HG03460 (cell line): Measurements from ENCODE around the gene ASPSCR1.
"Not testable (repeated sequence)": the region's sequence is repeated elsewhere in the genome, so short reads cannot be mapped to it uniquely, and the experiment has no call there.

ENCODE experiments used
- ATAC-seq: cut with Tn5 transposase; IDR thresholded peaks from one replicate; pipeline ENCODE4 v1.9.1; 2021; ENCODE audit not compliant: unreplicated experiment

The ASPSCR1 gene

DNA sequence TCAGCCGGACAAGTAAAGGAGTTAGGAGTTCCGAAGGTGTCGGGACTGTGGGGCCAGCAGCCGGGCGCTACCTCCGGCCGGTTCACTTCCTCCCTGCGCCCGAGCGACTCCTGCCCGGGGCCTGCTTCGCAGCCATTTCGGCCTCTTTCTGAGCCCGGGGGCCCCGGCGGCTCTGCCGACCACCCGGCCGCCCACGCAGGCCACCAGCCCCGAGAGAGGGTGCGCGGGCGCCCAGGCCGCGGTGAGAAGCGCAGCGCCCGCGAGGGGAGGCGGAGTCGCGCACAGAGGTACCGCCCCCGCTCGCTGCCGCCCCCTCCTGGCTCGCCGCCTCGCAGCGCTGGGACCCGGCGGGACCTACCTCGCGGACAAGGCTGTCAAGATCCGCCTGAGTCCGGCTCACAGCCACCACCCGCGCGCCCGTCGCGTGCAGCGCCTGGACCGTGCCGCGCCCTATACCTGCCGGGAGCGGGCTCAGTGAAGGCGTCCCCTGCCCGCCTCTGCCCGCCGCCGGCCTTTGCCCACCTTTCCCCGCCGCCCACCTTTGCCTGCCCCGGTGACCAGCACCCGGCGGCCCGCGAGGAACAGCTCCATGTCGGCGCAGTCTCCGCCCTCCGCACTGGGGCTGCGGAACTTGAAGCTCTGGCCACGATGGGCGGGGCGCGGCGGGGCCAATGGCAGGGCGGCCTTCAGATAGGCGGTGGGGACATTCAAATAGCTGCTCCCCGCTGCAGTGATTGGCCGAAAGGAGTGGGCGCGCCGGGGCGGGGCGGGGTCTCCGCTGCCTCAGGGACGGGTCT, 59.9 kb downstream of the ASPSCR1 start, which contains the start of gene DCXR:
Gene DCXR (minus strand): TSS at position 606 of the 797 bp plus-strand sequence. CDS start 15 bp downstream, at position 591.
- peak; percentile 81 for ATAC-seq

DNA sequence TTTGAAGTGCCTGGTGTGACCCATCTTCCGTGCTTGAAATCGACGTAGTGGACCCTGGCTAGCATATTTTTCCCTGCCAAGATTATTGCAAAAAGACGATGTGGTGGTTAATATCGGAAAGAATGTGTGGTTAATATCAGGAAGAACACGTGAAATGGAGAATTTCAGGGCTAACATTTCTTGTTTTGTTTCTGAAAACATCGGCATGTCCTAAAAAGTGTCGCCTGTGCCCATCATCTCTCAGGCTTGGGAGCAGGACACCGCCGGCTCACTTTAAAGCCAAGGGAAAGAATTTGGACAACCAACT, 60.4 kb downstream of the ASPSCR1 start:
- no peak for ATAC-seq

DNA sequence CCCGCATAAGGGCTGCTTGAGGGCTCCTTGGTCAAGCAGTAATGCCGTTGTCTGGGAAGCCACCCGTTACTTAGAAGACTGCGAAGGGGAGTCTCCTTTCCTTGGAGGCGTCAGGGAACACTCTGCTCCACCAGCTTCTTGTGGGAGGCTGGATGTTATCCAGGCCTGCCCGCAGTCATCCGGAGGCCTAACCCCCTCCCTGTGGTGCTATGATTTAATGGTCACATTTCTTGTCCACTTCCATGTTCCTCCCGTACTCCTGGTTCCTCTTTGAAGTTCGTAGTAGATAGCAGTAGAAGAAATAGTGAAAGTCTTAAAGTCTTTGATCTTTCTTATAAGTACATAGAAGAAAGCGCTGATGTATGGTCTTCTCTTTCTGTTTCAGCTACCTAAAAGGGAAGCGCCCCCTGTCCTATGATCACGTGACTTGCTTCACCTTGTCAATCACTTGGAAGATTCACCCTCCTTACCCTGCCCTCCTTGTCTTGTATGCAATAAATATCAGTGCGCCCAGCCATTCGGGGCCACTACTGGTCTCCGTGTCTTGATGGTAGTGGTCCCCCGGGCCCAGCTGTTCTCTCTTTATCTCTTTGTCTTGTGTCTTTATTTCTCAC, 61.5 kb downstream of the ASPSCR1 start:
- ATAC-seq, result not testable (repeated sequence)

DNA sequence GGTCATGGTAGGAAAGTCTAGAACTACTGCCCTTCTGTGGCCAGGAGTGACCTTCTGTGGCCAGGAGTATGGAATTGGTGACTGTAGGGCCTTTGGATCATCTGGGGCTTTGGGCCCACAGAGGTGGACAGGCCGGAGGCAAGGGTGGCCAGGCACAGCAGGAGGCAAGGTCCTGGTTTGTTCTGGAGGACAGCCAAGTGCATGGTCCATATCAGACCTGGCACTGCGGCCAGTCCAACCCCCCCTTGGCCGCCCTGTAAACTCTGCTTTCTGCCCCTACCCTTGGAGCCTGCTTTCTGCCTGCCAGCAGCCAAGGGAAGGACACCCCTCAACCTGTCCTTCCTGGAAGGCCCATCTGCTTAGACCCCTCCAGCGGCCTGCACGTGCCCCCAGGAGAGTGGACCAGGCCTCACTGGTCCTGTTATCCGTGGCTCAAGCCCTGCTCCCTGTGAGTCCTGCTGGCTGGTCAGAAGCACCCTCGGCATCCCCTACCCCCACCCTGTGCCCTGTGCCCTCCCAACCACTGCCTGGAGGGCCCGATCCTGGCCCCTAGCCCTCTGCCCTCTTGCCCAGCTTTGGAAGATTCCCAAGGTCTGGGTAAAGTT, 62.4 kb downstream of the ASPSCR1 start:
- ATAC-seq, result no peak

DNA sequence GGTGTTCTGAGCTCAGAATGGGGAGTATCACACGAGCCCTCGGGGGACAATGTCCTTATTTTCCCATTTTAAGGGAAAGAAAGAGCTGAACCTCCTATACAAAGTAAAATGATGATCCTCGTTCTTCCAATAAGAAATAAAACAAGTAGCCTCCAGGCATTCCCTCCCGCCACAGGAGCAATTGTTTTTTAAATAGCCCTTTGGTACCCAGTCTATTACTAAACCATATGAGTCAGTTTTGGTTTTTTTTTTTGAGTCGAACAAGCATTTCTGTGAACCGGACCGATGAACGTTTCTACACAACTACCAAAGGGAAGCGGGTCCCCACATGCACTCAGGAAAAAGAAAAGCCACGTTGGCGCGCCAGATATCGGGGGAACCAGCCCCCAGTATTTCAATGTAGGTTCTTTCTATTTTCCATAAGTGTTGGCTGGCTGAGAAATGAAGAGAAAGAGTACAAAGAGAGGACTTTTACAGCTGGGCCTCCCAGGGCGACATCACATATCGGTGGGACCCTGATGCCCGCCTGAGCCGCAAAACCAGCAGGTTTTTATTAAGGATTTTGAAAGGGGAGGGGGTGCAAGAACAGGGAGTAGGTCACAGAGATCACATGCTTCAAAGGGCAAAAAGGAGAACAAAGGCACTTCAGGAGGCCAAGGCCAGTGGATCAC, 63.9 kb downstream of the ASPSCR1 start:
- ATAC-seq, result no peak

DNA sequence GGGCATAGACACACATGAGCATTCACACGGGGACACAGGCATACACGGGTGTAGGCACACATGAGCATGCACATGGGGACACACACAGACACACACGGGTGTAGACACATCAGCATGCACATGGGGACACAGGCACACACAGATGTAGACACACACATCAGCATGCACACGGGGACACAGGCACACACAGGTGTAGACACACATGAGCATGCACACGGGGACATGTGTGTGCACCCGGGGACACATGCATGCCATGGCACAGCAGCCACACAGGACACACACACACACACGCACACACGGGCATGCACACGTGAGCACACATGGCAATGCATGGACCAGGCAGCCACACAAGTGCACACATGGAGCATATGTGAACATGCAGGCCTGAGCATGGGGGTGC, 65.2 kb downstream of the ASPSCR1 start:
- ATAC-seq, result no peak

DNA sequence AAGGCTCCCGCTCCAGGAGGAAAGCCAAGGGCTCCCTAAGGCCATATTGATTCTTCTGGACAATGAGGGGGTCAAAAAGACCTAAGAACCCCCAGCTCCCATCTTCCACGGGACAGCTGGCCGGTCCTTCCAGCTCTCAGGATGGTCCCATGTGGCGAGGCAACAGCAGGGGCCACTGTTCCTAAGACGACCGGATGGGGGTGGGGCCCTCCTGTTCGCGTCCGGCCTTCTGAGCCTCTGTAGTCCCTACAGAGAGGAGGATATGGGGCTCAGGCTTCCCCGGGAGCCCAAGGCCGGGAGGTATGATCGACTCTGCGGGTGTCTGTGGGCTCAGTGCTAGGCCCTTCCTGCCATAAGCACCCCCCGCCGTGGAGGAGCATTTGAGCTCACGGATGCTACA, 66.1 kb downstream of the ASPSCR1 start:
- no peak for ATAC-seq

DNA sequence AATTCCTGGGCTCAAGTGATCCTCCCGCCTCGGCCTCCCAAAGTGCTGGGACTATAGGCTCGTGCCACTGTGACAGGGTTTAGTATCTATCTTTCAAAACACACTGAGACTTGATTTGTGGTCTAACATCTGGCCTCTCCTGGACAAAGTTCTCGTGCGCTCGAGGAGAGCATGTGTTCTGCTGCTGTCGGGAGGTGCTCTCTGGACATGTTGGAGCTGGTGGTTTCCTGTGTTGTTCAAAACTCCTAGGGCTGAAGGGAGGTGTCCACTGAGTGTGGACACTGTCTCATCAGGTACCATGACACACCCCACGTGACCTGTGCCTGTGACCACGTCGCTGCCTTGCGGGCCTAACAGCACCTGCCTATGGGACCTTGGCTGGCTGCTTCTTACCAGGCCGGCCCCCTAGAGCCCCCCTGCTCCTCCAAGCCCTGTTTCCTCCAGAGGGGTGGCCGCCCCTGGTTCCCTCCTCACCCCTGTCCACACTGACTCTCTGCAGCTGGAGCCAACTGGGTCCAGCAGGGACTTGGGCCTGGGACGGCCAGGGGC, 68.6 kb downstream of the ASPSCR1 start:
- ATAC-seq, result no peak

DNA sequence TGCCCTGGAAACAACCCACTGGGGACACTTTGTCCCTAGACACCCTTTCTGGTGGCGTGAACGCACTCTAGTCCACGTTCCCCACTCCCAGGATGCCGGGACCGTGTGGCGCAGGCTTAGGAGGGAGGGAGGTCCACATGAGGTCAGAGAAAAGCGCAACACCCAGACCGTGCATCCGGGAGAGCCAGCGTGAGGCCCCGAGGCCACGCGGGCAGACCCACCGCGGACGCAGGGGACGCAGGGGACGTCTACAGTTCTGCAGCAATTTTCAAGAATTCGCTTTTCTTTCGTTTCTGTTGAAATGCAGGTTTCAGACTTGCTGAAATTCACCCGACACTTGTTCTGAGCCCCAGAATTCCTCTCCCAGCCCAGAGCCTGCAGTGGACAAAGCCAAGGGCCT, 69.5 kb downstream of the ASPSCR1 start:
- no peak for ATAC-seq

DNA sequence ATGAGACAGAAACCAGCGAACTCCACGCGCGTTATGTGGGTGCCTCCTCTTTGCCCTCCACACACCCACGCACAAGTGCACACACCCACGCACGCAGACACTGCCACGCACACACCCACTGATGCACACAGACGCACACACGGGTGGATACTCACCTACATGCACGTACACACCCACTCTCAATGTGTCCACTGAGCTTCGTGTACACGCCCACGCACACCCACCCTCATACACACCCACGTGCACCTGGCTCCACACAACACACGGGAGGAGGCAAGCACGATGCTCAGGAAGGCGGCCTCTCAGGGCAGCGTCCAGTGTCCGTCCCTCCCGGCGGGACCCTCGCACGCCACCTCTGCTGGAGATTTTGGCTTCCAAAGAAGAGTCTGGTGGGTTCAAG, 70.0 kb downstream of the ASPSCR1 start:
- ATAC-seq, result no peak

DNA sequence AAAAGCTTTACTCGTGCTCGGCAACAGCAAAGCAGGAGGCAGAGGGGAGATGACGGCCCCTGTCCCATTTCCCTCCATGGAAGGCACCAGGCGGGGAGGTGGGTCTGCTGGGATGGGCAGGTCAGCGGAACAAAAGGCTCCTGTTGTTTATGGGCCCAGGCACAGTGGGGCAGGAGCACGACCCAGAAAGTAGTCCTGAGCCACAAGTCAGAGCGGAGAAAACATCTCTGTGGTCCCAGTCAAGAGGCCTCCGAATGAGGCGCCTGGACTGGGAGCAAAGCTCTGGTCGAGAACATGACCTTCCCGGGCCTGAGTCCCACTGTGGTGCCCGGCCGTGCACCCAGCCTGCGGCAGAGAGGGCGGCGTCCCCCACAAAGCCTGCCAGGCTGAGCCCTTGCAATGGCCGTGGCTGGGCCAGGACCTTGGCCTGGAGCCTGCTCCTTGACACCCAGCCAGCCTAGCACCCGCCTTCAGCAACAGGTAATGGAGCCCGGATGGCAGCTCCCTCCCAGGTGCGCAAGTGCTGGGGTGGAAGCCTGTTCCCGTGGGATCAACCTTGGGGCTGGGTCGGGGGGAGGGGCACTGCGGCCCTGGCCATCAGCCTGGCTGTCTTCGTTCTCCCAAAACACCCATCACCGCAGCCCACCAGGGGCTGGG, 70.6 kb downstream of the ASPSCR1 start:
- ATAC-seq, result no peak

DNA sequence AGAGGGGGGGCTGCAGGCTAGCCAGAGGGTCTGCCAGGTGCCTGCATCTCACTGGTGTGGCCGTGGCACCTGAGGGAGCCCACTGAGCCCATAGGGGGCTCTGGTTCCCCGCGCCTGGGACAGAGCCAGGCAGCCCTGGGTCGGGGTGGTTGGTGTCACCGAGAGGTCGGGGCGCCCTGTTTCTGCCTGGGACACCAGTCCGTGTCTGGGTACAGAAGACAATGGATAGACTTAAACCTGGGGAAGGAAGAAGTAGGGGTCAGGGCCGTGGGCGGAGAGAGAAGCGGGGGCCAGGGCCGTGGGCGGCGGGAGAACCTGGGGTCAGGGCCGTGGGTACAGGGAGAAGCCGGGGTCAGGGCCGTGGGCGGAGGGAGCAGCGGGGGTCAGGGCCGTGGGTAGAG, 71.1 kb downstream of the ASPSCR1 start:
- no peak for ATAC-seq

DNA sequence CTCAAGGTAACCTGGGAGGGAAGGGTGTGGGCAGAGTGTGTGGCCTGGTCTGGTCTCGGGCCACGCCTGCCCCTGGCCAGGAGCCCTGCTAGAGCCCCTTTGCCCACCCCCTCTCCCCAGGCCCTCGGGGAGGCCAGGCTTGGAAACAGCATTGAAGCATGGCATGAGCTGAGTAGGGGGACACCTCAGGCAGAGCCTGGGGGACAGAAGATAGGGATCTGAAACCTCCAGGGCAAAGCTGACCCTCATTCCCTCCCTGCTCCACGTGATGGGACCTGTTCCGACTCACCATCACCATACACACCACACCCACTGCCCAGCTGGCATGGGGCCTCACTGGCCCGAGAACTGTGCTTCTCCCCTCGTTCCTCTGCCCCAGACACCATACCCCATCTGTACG, 71.7 kb downstream of the ASPSCR1 start:
- no peak for ATAC-seq

DNA sequence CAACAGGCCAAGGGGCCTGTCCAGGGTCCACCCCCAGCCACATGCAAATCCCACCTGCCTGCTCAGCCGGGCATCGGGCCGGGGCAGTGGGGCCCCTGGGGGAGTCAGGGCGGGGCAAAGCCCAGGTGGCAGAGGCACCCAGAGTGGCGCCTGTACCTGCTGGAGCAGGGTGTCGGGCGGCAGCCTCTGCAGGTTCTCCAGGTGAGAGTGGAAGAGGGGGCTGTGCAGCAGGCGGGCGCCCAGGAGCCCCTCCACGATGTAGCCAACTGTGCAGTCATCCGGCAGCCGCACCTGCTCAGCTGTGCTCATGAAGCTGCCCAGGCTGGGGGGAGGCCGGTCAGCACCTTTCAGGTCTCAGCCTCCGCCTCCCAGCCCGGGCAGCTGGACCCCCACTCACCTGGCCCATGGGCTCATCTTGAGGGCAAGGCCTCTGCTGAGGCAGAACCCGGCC, 72.1 kb downstream of the ASPSCR1 start:
- no peak for ATAC-seq

DNA sequence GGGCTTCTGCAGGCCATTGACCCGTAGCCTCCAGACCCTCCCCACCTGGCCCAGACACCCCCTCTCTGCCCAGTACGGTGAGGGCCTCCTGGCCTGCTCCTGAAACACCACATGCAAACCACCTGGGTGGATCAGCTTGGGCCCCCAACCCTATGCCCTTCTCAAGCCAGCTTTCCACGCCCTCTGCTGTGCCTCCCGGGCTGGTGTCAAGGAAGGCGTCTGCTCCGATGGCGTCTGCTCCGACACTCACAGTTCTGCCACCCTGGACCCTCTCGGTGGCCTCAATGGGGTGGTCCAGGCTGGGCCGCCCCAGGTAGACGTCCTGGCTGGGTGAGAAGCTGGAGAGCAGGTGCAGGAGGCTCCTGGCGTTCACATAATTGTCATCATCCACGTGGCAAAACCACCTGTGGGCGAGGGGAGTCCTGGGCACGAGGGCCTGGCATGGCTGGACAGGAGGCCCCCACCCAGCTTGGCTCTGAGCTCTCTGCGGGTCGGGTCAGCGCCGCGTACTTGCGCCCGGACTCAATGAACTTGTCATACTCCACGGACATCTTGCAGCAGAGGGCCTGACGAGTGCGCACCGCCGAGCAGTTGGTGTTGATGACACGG, 72.8 kb downstream of the ASPSCR1 start:
- no peak for ATAC-seq

DNA sequence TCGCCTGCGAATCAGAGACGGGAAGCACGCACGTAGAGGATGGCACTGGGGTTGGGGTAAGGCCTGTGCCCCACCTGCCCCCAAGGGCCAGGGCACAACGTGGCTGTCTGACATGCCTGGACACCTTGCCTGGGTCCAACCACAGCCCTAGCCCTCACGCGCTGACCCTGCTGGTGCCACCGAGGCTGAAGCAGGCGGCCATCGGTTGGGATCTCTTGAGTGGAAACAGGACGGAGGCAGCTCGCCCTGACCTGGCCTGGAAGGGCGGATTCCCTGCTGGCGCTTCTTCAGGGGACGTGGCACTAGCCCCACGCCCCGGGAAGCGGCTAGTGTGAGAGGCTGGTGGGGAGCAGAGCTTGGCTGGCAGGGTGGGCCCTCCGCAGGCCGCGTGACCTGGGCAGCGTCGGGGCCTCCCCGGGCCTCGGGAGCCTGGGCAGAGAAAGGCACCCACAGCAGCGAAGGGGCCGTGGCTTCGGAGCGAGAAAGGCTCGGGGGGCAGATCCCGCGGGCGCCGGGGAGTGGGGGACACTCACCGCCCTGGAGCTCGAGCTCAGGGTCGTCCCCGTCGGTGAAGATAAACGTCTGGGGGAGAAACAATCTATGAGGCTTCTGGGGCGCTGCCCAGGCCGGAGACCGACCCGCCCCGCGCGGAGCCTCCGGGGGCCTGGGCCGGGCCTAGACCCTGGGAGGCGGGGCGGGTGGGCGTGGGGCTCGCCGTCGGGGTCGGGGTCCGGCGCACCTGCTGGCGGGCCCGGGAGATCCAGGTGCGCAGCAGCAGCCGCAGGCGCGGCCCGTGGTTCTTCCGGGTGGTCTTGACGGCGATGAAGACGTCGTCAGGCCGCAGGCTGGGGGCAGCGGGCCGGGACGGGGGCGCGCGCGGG, 73.6 kb downstream of the ASPSCR1 start:
- no peak for ATAC-seq

DNA sequence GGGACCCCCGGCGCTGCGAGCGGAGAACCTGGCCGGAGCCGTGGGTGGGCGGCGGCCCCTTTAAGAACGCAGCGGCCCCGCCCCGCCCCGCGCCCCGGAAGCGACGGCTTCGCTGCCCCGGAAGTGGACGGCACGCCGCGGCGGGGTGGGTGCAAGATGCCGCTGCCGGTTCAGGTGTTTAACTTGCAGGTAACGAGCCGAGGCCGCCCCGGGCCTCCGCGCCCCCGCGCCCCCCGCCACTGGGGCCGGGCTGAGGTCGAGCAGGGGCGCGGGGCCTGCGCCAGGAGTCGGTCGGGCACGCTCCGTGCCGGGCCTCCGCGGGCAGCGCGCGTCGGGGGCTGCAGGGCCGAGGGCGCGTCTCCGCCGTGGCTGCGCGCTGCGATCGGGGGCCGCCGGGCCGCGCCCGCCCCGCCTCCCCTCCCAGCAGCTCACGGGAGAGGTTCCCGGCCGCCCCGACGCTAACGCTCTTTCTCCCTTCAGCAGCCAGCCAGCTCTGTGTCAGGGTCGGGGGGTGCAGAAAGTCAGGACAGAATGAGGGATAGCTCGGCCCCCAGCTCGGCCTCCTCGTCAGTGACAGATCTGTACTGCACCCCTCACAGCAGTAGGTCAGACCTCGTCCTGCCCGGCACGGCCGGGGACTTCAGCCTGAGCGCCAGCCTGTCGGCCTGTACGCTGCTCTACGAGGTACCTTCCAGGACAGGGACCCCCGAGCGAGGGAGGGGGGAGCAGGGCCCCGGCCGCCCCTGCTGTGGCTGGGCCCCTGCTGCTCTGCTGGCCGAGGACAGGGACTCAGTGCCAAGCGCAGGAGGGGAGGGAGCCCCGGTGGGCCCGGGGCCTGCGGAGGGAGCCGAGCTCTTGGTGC, 74.6 kb downstream of the ASPSCR1 start, which contains the start of the genes GPS1 and RFNG:
Gene GPS1 (plus strand): TSS at position 123 of the 862 bp plus-strand sequence. CDS start 34 bp downstream, at position 157.
Gene RFNG (minus strand): TSS at position 36 of the 862 bp plus-strand sequence. CDS start 45 bp downstream, outside the sequence.
- ATAC-seq, result no peak

DNA sequence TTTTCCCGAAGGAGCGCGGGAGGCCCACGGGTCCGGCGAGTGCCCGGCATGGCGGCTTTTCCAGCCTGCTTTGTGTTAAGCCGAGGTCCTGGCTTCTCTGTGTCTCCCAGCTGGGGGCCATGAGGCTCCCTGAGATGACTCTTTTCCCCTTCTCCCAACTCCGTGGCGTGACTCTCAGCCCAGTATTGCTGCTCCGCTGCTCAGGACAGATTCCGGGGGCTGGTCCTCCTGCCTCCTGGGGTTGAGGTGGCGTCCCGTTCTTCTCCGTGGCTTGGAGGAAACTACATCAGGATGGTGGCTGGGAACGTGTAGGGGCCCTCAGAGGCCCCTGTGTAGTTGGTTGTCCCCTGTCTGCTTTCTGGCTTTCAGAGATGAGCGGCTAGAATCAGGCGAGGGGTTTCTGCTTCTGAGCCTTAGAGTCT, 75.2 kb downstream of the ASPSCR1 start:
- no peak for ATAC-seq
